Muscle layer of colon (tissue), 2 donors: ENCODE measurements around the gene COMT.

ENCODE experiments used
- H3K27ac ChIP-seq: one replicate; pipeline ENCODE4 v1.7.0; 2013; ENCODE audit warnings: low read depth, mild to moderate bottlenecking, low read length, moderate library complexity
- H3K27me3 ChIP-seq, 2 donors: one replicate each; pipeline ENCODE4 v1.7.0; 2013; ENCODE audit warnings: low read length in 2 of 2, mild to moderate bottlenecking in 2 of 2; ENCODE audit not compliant: insufficient read depth in 2 of 2, control insufficient read depth in 1 of 2
- H3K36me3 ChIP-seq: one replicate; pipeline ENCODE4 v1.7.0; 2013; ENCODE audit warnings: mild to moderate bottlenecking, low read length; ENCODE audit not compliant: insufficient read depth
- H3K4me1 ChIP-seq: one replicate; pipeline ENCODE4 v1.7.0; 2013; ENCODE audit warnings: mild to moderate bottlenecking, low read length; ENCODE audit not compliant: insufficient read depth
- H3K4me3 ChIP-seq, 2 donors: one replicate each; pipeline ENCODE4 v1.7.0; 2013; ENCODE audit warnings: low read length in 2 of 2, low read depth in 1 of 2, mild to moderate bottlenecking in 1 of 2, moderate library complexity in 1 of 2
- H3K9ac ChIP-seq: one replicate; pipeline ENCODE4 v1.7.0; 2013; ENCODE audit warnings: low read length
- H3K9me3 ChIP-seq: one replicate; pipeline ENCODE4 v1.7.0; 2013; ENCODE audit warnings: mild to moderate bottlenecking, low read length
- donor health status: abdominal sarcoma.
- donor health status: Adenocarcinoma of cecum.

Gene COMT

GRCh38 chr22:19962909-19963806, 21.6 kb downstream of the COMT start:
- no peak overlapping the region for H3K4me3 ChIP-seq
- no peaks in the 10 kb centered on the region for H3K27me3 ChIP-seq
- peaks cover 19% of the 10 kb centered on the region for H3K4me1 ChIP-seq
- H3K27ac ChIP-seq: no peak overlapping the region
- H3K36me3 ChIP-seq: peaks cover 37% of the 10 kb centered on the region
- no peak overlapping the region for H3K9ac ChIP-seq
- no peaks in the 10 kb centered on the region for H3K9me3 ChIP-seq

- Histone ChIP-seq H3K27ac (no peak overlapping the region), H3K27me3 (no peaks in the 10 kb centered on the region), H3K4me1 (peaks cover 19% of the 10 kb centered on the region), H3K9ac (no peak overlapping the region), H3K36me3 (peaks cover 43% of the 10 kb centered on the region), H3K4me3 (no peak overlapping the region), H3K9me3 (no peaks in the 10 kb centered on the region)
Observed at GRCh38 chr22:19963863-19964642, 22.5 kb downstream of the COMT start.

DNA sequence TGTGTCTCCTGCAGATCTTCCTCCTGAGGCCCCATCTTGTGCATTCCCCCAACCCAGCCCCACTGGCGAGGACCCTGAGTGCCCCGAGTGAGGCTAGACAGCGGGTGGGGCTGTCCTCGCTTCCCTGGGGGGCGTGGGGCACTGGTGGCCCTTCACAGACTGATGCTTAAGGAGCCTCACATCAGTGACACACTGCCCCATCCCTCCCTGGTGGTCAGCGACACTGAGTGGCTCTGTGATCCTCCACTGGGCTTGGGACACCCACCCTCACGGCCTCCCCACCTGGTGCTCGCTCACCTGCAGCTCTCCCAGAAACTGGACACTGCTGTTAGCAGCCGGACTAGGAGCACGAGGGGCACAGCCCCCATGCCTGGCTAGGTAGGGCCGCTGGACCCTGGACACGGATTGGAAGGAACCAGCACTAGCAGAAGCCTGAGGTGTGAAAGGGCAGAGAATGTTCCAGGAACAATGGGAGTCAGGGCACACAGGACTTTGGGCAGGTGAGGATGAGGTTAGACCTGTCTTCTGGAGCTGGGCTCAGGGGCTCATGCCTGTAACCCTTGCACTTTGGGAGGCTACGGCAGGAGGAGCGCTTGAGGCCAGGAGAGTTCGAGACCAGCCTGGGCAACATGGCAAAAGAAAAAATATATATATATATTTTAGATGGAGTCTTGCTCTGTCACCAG, 23.3 kb downstream of the COMT start:
- Histone ChIP-seq H3K9ac (no peak overlapping the region), H3K4me3 (no peak overlapping the region), H3K27me3 (no peaks in the 10 kb centered on the region), H3K36me3 (peaks cover 48% of the 10 kb centered on the region), H3K4me1 (peaks cover 15% of the 10 kb centered on the region), H3K9me3 (no peaks in the 10 kb centered on the region), H3K27ac (no peak overlapping the region)

GRCh38 chr22:19965771-19966709, 24.5 kb downstream of the COMT start:
- Histone ChIP-seq H3K9ac (no peak overlapping the region), H3K27me3 (no peaks in the 10 kb centered on the region), H3K4me3 (no peak overlapping the region), H3K4me1 (peaks cover 14% of the 10 kb centered on the region), H3K36me3 (peaks cover 46% of the 10 kb centered on the region), H3K9me3 (no peaks in the 10 kb centered on the region), H3K27ac (no peak overlapping the region)

DNA sequence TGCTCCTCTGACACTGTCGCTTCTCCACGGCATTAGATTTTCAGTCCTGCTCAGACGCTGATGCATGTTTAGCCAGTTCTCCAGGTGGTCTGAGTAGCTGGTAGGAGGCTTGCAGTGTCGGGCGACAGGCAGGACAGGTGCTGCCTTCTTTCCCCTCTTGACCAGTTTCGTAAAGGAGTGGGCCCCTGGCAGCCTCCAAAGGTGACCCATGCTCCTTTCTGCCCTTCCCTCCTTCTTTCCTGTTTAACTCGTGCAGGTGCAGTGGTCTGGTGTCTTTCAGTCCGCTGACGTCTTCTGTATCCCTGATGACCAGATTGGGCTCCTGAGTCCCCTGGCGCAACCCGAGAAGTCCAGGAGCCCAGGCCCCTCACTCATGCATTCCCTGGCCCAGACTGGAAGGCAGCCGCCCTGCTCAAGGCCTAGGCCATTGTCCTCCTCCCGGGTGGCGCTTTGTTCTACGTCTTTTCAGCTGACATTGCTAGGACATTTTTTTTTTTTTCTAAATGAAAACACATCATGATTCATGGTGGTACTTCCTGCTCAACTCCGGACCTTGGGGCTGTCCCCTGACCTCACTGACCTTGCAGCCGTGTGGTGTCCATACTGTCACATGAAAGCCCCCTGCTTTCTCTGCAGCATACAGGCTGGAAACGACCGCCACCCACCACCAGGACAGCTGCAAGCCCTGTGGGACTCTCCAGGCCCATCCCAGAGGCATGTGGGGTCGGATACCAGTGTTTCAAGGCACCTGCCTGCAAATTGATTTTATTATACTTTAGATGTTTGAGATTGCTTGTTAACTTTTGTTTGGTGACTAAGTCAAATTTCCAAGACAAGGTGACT, 25.6 kb downstream of the COMT start:
- Histone ChIP-seq H3K36me3 (peaks cover 48% of the 10 kb centered on the region), H3K27me3 (no peaks in the 10 kb centered on the region), H3K9me3 (no peaks in the 10 kb centered on the region), H3K9ac (no peak overlapping the region), H3K4me1 (peaks cover 10% of the 10 kb centered on the region), H3K27ac (no peak overlapping the region), H3K4me3 (no peak overlapping the region)

GRCh38 chr22:19967850-19968449, 26.4 kb downstream of the COMT start:
- Histone ChIP-seq H3K4me3 (no peak overlapping the region), H3K9ac (no peak overlapping the region), H3K4me1 (peaks cover 4% of the 10 kb centered on the region), H3K36me3 (peaks cover 55% of the 10 kb centered on the region), H3K9me3 (no peaks in the 10 kb centered on the region), H3K27ac (no peak overlapping the region), H3K27me3 (no peaks in the 10 kb centered on the region)

DNA sequence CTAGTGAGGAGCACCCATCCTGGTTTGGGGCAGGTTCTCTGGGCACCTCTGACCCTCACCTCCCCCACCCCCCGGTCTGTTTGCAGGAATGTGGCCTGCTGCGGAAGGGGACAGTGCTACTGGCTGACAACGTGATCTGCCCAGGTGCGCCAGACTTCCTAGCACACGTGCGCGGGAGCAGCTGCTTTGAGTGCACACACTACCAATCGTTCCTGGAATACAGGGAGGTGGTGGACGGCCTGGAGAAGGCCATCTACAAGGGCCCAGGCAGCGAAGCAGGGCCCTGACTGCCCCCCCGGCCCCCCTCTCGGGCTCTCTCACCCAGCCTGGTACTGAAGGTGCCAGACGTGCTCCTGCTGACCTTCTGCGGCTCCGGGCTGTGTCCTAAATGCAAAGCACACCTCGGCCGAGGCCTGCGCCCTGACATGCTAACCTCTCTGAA, 26.9 kb downstream of the COMT start:
- Histone ChIP-seq H3K27ac (no peak overlapping the region), H3K9me3 (no peaks in the 10 kb centered on the region), H3K27me3 (no peaks in the 10 kb centered on the region), H3K4me3 (no peak overlapping the region), H3K36me3 (peaks cover 58% of the 10 kb centered on the region), H3K9ac (no peak overlapping the region), H3K4me1 (peaks cover 4% of the 10 kb centered on the region)

- Histone ChIP-seq H3K9me3 (no peaks in the 10 kb centered on the region), H3K27ac (no peak overlapping the region), H3K9ac (no peak overlapping the region)
Observed at GRCh38 chr22:19969141-19969928, 27.8 kb downstream of the COMT start.

DNA sequence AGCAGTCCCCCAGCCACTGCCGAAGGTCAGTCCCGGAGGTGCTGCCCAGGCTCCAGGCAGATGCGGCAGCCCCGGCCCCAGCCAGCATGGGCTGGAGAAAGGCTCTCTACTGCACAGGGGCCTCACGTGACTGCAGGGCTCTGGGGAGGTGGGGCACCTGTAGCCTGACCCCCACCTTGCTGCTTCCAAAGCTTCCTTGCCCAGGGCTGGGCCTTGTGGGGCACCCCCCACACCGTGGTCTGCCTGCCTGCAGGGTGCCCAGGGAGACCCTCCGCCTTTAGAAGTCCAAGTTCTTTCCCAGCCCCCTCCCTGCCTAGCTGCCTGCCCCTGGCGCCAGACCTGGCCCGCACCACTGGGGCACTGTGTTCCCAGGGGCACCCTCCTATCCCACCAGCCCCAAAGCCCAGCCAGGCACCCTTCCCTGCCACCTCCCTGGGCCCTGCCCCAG, 28.5 kb downstream of the COMT start:
- peaks cover 43% of the 10 kb centered on the region for H3K36me3 ChIP-seq
- H3K27ac ChIP-seq: no peak overlapping the region
- no peaks in the 10 kb centered on the region for H3K9me3 ChIP-seq
- no peak overlapping the region for H3K9ac ChIP-seq
- peaks cover 11% of the 10 kb centered on the region for H3K4me1 ChIP-seq
- no peaks in the 10 kb centered on the region for H3K27me3 ChIP-seq
- H3K4me3 ChIP-seq: no peak overlapping the region

More at GRCh38 chr22:19969141-19969928, 27.8 kb downstream of the COMT start:
- Histone ChIP-seq H3K36me3 (peaks cover 50% of the 10 kb centered on the region), H3K4me3 (no peak overlapping the region), H3K4me1 (peaks cover 4% of the 10 kb centered on the region), H3K27me3 (no peaks in the 10 kb centered on the region)
